NCI-H1105 treated with DMSO at 0.1 percent for 48 hours (cell line): Measurements from ENCODE around the gene GGT1.
A peak's percentile ranks its signal among the peaks of the same experiment; 100 is the strongest.
"Not testable (repeated sequence)": the region's sequence is repeated elsewhere in the genome, so short reads cannot be mapped to it uniquely, and the experiment has no call there.

Experiments
- DNase-seq: peaks from one replicate; lab custom pipeline; 2025; lab: John Stamatoyannopoulos, UW

GGT1 gene

DNA sequence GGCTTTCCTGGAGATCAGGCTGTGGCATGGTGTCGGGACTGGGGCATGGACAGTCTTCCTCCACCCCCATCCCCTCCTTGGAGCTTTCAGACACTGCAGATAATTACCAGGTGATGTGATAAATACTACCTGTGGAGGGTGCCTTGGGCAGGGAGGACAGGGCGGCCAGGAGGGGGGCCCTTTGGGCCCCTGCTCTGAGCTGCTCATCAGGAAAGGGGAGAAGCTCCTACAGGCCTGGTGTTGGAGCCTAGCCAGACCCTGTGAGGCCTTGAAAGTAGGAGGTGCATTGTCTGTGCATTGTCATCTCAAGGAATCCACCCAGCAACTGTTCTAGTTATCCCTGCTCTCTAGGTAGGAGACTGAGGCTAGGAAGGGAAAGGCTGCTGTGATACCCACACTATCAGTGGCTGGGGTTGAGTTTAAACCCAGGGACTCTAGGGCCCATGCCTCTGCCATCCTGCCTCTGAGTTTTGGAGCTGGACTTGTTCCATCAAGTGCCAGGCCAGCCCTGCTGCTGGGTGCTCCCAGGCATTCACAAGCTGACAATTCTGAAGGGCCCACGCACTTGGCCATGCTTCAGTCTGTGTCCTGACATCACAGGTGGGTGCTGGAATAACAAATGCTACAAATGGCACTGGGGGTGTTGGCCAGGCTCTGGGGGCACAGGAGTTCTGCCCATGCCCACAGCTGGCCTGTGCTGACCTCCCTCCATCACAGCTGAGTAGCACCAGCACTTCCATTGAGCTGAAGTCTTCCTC lies 2.9 kb upstream of the GGT1 start:
- DNase-seq = not testable (repeated sequence)

DNA sequence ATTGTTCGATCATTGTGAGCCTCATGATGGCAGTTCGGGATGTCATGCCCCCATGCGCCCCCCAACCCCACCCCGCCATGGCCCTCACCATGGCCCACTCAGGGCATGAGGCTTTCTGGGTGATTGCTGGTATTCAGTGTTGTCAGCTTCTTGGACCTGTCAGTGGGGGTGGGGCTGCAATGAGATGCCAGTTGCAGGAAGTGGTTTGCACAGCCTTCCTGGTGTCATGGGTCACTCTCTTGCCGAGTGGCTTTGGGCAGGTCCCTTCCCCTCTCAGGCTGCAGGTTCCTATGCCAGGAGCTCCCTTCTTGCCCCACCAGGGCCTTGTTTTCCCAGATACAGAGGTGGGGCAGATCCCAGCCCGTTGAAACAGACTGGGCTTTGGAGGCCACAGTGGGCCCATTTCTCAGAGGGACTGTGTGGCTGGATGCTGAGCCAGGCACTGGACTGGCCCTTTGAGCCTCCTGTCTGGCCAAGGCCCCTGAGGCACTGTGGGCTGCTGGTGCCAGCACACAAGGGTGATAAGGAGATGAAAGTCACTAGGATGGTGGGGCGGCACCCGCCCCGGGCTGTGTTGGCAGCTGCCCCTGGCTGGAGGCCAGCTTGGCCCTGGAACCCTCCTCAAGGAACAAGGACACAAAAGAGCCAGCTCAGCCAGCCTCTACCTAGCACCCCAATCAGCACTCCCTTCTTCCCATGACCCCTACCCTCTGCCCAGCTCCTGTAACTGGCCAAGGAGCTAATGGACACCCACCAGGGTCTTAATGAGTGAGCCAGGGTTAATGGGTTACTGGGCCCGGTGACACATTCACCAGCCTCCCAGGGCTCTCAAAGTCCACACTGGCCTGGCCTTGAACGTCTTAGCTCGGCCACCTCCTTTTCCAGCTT lies 1.5 kb upstream of the GGT1 start:
- peak; percentile 10 for DNase-seq

DNA sequence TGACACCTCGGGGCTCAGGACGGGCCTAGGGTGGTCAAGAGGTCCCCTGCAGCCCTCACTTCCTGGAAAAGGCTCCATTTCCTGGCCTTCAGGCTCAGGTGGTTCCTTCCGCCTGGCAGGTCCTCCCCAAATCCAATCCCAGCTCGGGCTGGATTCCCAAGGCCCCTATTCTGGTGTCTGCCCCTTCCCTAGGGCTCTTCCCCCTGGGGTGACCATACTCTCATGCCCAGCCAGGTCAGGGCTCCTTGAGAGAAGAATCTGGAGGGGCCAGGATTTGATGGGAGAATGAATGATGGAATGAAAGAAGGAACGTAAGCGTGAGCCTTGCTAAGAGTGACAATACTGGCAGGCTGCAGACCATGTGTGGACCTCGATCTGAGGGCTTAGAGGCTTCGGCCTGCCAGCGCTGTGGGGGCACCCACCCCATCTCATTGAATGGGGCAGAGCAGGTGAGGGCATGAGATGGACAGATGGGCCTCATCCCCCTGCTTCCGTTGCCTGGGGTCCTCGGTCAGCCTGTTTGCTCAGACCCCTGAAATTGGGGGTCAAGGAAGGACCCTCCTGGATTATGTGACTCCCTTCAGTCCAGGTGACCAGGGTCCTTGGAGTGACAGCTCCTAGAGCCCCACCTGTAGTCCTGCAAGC lies 766 bp upstream of the GGT1 start:
- not testable (repeated sequence) for DNase-seq

DNA sequence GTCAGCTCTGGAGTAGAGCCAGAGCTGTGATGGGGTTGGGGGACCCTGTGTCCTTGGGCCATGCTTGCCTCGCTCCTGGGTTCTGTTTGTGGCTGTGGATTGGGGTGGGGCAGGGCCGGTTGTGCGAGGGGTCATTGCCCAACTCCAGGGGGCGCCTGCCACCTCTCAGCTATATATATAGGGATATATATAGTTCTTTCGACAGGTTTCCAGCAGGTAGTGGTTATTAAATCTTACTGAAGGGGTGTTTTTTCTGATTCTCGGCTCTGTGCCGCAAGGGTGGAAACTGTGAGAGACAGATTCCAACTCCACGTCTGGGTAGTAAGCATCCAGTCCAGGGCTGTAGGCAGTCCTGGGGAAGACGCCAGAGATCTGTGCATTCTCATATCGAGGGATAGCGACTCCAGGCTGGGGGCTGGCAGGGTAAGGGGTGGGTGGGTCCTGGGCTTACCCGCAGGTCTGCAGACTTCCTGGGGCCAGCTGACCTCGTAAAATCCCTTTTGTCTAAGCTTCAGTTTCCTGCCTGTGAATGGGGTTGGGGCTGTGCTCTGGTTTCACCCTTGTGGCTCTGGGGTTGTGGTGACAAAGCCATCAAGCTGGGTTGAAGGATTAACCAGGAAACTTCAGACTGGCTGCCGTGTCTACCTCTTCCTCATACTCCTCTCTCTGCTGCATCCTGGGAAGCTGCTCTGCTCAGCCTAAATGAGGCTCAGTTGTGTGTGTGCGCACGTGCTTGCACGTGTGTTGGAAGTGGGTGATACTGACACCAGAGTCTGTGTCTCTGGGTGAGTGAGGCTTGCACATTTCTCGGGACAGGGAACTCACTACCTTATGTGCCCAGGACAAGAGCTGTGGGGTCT lies 1.0 kb downstream of the GGT1 start:
- not testable (repeated sequence) for DNase-seq

DNA sequence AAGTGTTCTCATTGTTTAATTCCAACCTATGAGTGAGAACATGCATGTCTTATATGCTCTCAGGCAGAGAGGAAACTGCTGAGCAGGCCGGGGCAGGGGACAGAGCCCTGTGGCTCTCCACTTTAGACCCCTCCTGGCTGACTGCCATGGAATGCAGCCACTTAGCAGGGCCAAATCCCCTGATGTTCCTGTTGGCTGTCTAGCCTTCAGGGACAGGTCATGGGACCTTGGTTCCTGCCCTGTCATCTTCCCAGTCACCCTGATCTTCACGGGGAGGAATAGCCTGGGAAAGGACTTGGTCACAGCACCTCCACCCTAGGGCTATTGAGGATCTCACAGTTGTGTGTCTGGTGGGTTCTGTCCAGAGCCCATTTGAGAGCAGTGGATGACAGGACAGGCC lies 3.3 kb downstream of the GGT1 start:
- not testable (repeated sequence) for DNase-seq

DNA sequence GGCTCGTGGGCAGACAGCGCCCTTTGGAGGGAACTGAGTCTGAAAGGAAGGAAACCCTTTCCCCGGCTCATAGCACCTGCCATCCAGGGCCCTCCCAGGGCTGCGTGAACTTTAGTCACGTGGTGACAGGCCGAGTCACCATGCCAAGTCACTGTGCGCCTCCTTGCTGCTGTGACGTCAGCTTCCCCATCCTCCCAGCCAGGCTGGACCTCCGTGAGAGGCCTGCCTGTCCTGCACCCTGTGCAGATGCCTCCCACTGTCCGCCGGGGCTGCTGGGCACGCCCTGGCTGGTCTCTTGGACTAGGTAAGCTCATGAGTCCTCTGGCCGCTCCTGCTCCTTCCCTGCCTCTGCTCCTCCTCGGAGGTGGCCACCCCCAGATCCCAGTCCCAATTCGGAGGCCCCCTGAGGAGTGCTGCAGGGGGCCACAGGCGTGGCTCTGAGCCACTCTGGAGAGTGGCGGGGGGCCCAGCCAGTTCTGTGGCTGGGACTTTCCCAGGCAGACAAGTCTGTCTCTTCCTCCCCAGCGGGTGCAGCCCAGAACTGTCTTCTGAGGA lies 4.5 kb downstream of the GGT1 start:
- DNase-seq = not testable (repeated sequence)

DNA sequence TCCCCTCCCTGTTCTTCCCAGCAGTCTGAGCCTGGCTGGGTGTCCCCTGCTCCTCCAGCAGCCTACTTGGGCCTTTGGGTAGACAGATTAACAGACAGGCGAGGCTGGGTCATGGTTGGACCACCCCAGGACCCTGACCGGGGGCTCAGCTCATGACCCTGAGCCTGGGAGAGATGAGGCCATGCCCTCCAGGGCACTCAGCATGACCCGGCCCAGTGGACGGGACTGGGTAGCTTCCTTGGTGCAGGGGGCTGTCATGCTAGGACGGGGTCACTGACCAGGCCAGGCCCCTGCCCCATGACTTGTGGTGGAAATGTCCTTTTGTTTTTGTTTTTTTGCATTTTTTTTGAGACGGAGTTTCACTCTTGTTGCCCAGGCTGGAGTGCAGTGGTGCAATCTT lies 5.3 kb downstream of the GGT1 start:
- not testable (repeated sequence) for DNase-seq

DNA sequence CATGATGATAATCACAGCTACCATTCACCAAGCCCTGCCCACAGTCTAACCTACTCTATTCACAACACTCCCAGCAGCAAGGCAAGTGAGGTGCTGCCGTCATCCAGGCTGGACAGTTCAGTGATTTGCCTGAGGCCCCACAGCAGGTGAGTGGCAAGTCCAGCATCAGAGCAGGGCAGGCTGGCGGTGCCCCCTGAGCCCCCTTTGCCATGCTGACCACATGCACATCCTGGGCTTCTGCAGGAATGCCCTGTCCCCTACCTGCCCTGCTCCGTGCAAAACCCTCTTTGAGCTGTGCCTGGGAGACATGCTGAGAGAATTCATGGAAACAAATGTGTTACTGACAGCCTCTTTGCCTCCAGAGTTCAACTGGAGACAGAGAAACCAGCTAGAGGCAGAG lies 6.9 kb downstream of the GGT1 start:
- not testable (repeated sequence) for DNase-seq

DNA sequence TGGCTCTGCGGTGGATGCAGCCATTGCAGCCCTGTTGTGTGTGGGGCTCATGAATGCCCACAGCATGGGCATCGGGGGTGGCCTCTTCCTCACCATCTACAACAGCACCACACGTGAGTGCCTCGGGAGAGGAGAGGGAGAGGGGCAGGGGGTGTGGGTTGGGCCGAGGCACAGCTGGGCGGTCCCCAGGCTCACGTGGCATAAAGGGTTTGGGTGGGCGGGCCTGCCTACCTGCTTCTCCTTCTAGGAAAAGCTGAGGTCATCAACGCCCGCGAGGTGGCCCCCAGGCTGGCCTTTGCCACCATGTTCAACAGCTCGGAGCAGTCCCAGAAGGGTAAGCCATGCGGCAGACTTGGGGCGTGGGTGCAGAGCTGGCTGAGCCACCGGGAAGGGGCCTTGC lies 11.8 kb downstream of the GGT1 start:
- DNase-seq = not testable (repeated sequence)

DNA sequence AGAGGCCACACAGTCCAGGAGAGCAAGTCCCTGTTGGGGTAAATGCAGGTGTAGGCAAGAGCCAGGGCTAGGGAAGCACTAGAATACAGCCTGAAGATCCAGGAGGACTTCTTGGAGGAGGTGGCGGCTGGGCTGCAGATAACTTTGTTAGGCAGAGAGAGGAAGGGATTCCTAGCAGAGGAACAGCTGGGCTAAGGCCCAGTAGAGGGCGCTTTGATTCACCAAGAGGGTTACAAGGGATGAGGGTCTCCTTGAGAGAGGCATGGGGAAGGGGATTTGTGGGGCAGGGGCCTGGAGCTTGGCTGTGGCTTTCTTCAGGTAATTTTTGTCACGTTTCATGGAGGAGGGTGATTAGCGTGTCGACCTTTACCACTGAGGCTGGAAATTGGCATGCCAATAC lies 18.3 kb downstream of the GGT1 start:
- DNase-seq = not testable (repeated sequence)

DNA sequence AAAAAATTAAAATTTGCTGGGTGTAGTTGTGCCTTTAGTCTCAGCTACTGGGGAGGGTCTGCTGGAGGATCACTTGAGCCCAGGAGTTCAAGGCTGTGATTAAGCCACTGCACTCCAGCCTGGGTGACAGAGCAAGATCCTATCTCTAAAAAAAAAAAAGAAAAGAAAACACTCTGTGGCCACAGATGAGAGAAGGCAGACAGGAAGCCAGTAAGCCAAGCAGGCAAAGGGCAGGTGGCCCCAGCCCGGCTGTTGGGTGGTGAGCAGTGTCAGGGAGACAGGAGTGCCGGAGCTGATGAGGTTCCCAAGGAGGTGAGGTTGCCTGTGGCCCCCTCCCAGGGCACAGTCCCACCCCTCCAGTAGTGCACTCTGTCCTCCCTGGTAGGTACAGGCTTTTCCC lies 19.6 kb downstream of the GGT1 start:
- DNase-seq = not testable (repeated sequence)

DNA sequence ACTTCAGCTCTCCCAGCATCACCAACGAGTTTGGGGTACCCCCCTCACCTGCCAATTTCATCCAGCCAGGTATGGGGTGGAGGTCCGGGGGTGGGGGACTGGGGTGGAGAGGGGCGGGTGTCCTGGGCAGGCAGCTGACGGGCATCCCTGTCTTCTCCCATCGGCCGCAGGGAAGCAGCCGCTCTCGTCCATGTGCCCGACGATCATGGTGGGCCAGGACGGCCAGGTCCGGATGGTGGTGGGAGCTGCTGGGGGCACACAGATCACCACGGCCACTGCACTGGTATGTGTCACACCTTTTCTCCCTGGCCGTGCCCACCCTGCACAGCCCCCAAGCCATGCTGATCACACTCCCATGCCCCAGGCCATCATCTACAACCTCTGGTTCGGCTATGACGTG lies 24.9 kb downstream of the GGT1 start:
- not testable (repeated sequence) for DNase-seq

DNA sequence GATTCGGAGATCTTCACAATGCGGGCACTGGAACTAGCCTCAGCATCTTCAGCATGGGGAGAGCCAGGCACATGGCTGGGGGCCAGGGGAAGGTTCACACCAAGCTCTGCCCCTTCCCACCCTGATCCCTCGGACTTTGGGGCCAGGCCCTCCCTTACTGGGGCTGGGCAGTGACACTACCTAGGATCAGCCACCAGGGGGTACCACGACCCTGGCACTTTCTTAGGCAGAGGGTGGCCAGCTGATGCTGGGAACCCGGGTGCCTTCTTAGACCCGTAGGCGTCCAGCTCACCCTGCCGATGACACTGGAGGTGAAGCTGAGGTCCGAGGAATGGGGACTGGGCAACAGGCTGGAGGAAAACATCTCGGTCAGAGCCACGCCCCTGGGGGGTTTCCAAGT lies 26.1 kb downstream of the GGT1 start:
- not testable (repeated sequence) for DNase-seq

DNA sequence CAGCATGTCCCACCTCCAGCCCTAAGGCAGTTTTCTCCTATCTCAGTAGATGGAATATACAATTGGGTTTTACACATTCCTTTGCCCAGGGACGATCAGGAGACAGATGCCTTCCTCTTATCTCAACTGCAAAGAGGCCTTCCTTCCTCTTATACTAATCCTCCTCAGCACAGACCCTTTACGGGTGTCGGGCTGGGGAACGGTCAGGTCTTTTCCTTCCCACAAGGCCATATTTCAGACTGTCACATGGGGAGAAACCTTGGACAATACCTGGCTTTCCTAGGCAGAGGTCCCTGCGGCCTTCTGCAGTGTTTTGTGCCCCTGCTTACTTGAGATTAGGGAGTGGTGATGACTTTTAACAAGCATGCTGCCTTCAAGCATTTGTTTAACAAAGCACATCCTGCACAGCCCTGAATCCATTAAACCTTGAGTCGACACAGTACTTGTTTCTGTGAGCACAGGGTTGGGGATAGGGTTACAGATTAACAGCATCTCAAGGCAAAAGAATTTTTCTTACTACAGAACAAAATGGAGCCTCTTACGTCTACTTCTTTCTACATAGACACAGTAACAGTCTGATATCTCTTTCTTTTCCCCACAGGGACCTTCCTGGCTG lies 27.9 kb downstream of the GGT1 start:
- DNase-seq = not testable (repeated sequence)

DNA sequence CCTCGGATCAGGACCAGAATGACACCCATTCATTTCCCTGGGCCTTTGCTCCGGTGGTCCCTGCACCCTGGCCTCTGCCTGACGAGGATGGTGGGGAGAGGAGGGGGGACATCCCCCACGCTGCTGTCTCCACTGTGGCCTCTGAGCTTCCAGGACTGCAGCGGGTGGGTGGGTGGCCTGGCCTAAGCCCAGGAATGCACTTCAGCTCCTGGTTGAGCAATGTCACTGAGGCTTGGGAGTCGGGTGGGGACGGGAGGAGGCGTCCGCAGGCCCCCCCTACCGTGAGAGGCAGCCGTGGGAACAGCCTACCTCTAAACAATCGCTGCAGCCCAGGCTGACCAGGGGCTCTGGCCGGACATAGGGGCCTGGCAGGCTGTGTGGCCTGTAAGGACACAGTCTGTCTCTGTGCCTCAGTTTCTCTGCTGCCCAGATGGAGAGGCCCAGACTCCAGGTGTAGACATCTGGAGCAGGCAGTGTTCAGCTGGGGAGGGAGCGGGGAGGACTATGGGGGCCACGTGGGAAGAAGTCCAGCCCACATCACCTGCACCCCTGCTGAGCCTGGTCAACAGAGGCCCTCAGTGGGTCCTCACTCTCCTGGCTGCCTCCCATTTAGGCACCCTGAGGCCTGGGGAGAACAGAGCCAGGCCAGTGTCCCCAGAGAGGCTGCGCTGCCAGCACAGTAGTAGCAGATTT lies 28.6 kb downstream of the GGT1 start:
- DNase-seq = not testable (repeated sequence)

DNA sequence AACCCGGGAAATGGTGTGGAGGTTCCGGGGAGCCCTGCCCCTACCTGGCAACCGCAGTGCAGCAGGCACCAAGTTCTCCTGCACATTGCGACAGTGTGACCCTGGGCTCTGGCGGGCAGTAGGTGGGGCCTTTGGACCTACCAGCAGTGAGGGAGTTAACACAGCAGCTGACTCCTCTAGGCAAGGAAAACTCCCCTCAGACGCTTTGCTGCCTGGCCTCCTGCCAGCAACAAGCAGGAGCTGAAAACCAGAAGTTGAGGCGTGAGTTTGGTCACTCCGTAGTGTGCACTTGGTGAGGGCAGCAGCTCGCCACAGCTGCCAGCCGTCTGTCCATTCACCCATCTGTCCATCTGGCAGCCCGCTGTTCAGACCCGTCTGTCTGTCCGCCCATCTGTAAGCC lies 29.6 kb downstream of the GGT1 start:
- not testable (repeated sequence) for DNase-seq

DNA sequence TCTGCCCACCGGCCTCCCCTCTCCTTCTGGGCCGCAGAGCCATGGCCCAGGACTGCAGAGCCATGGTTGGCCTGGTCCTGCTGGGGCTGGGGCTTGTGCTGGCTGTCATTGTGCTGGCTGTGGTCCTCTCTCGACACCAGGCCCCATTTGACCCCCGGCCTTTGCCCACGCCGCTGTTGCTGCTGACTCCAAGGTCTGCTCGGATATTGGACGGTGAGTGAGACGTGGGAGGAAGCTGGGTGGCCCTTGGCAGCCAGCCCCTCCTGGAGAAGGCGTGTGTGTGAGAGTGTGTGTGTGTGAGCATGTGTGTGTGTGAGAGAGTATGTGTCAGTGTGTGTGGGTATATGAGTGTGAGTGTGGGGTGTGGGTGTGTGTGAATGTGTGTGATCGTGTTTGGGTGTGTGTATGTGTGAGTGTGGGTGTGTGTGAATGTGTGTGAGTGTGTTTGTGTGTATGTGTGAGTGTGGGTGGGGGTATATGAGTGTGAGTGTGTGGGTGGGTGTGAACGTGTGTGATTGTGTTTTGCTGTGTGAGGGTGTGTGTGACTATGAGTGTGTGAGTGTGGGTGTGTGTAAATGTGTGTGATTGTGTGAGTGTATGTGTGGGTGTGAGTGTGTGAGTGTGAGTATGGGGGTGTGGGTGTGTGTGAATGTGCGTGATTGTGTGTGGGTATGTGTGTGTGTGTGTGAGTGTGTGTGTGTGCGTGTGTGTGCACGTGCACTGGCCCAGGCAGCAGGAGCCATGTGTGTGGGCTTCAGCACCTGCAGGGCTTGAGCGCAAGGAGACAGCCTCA lies 30.4 kb downstream of the GGT1 start:
- not testable (repeated sequence) for DNase-seq

DNA sequence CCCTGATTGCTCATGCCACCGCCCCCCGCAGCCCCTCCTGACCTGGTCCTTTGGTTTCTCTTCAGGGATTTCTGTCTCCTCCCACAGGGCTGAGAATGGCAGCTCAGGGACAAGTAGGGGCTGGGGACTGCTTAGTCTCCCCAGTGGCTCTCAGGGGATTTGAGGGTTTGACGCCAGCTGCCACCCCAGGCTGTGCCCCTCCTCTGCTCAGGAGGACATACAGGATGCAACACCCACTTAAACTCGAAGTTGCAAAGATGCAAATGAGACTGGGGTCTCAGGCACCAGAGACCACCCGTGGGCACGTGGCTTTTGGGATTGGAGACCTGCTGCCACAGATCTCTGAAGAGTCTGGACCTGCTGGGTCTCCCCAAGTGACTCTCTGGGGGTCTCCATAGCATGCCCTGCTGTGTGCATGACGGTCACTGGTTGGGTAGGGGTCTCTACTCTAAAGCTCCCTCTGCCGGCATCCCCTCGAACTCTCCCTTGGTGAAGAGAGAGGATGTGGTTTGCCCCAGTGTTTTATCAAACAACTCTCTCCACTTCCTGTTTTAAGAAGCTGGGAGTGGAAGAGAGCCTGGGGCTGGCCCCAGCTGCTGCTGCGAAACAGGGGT lies 31.9 kb downstream of the GGT1 start:
- not testable (repeated sequence) for DNase-seq

DNA sequence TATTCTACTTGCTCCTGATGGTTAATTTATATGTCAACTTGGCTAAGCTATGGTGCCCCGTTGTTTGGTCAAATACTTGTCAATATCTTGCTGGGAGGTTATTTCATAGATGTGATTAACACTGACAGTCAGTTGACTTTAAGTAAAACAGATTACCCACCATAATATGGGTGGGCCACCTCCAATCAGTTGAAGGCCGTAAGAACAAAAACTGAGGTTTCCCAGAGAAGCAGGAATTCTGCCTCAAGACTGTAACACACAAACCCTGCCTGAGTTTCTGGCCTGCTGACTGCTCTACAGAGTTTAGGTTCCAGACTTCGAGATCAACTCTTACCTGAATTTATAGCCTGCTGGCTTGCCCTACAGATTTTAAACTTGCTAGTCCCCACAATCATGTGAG lies 33.5 kb downstream of the GGT1 start:
- DNase-seq = not testable (repeated sequence)
